H9 (cell line): ENCODE measurements around the gene IFFO2. TPM values are rescaled to one million over a fixed set of nuclear protein-coding genes. Genes with fewer than 3 reads are reported as not detected.
A peak's percentile ranks its signal among the peaks of the same experiment; 100 is the strongest.

Experiments used
- DNase-seq: peaks from one replicate; pipeline ENCODE4 v3.0.0-alpha.2; 2017
- H2AFZ ChIP-seq: one replicate; pipeline ENCODE4 v1.6.1; 2013; ENCODE audit warnings: mild to moderate bottlenecking, low read length, control low read depth, moderate library complexity
- H2AK5ac ChIP-seq: 2 replicates; pipeline ENCODE4 v1.6.1; 2013; ENCODE audit warnings: low read length, control low read depth, mixed read lengths; ENCODE audit not compliant: insufficient read length
- H2BK120ac ChIP-seq: one replicate; pipeline ENCODE4 v1.6.1; 2013; ENCODE audit warnings: low read depth, mild to moderate bottlenecking, low read length, control low read depth, inconsistent platforms; ENCODE audit not compliant: poor library complexity, severe bottlenecking
- H2BK12ac ChIP-seq: 2 replicates; pipeline ENCODE4 v1.6.1; 2013; ENCODE audit warnings: low read length, control low read depth, mixed read lengths, low read depth; ENCODE audit not compliant: insufficient read length
- H2BK15ac ChIP-seq: 2 replicates; pipeline ENCODE4 v1.6.1; 2013; ENCODE audit warnings: low read depth, low read length, control low read depth
- H2BK20ac ChIP-seq: one replicate; pipeline ENCODE4 v1.6.1; 2013; ENCODE audit warnings: low read depth, mild to moderate bottlenecking, low read length, control low read depth, inconsistent platforms; ENCODE audit not compliant: poor library complexity, severe bottlenecking
- H2BK5ac ChIP-seq: 2 replicates; pipeline ENCODE4 v1.6.1; 2013; ENCODE audit warnings: low read length, control low read depth, mixed read lengths; ENCODE audit not compliant: insufficient read length
- H3K14ac ChIP-seq: 2 replicates; pipeline ENCODE4 v1.6.1; 2013; ENCODE audit warnings: low read length, control low read depth; ENCODE audit not compliant: insufficient read depth
- H3K18ac ChIP-seq: 2 replicates; pipeline ENCODE4 v1.6.1; 2013; ENCODE audit warnings: low read depth, mild to moderate bottlenecking, mixed read lengths, low read length, control low read depth; ENCODE audit not compliant: insufficient read length
- H3K23ac ChIP-seq: 2 replicates; pipeline ENCODE4 v1.6.1; 2013; ENCODE audit warnings: low read length, control low read depth, mixed read lengths, low read depth; ENCODE audit not compliant: insufficient read length
- H3K23me2 ChIP-seq: 2 replicates; pipeline ENCODE4 v1.6.1; 2013; ENCODE audit warnings: low read depth, mild to moderate bottlenecking, mixed read lengths, low read length, control low read depth; ENCODE audit not compliant: insufficient read length, poor library complexity, severe bottlenecking
- H3K27ac ChIP-seq: 2 replicates; pipeline ENCODE4 v1.5.1; 2013; ENCODE audit warnings: low read length, control low read depth, mixed read lengths, low read depth; ENCODE audit not compliant: insufficient read length
- H3K27me3 ChIP-seq: 2 replicates; pipeline ENCODE4 v1.6.1; 2013; ENCODE audit warnings: low read length, control low read depth, inconsistent platforms; ENCODE audit not compliant: insufficient read depth
- H3K4ac ChIP-seq: 2 replicates; pipeline ENCODE4 v1.6.1; 2013; ENCODE audit warnings: low read depth, mild to moderate bottlenecking, control low read depth, inconsistent platforms, low read length, moderate library complexity
- H3K4me1 ChIP-seq: 2 replicates; pipeline ENCODE4 v1.6.1; 2013; ENCODE audit warnings: low read length, control low read depth, inconsistent platforms; ENCODE audit not compliant: insufficient read depth
- H3K4me2 ChIP-seq: 2 replicates; pipeline ENCODE4 v1.6.1; 2013; ENCODE audit warnings: low read length, control low read depth, mixed read lengths; ENCODE audit not compliant: insufficient read length, insufficient read depth
- H3K56ac ChIP-seq: 2 replicates; pipeline ENCODE4 v1.6.1; 2013; ENCODE audit warnings: low read depth, mild to moderate bottlenecking, mixed read lengths, low read length, control low read depth; ENCODE audit not compliant: insufficient read length
- H3K79me1 ChIP-seq: 2 replicates; pipeline ENCODE4 v1.6.1; 2013; ENCODE audit warnings: low read depth, mild to moderate bottlenecking, moderate library complexity, low read length, control low read depth, inconsistent platforms; ENCODE audit not compliant: insufficient read depth, poor library complexity, severe bottlenecking
- H3K79me2 ChIP-seq: 2 replicates; pipeline ENCODE4 v1.6.1; 2013; ENCODE audit warnings: low read length, control low read depth, inconsistent platforms; ENCODE audit not compliant: insufficient read depth
- H3K9ac ChIP-seq: 2 replicates; pipeline ENCODE4 v1.6.1; 2013; ENCODE audit warnings: low read length, control low read depth, mixed read lengths; ENCODE audit not compliant: insufficient read length; ENCODE audit errors: extremely low read depth
- H3K9me3 ChIP-seq: one replicate; pipeline ENCODE4 v1.6.1; 2013; ENCODE audit warnings: low read depth, low read length, inconsistent platforms; ENCODE audit not compliant: control insufficient read depth
- H3T11ph ChIP-seq: one replicate; pipeline ENCODE4 v1.6.1; 2013; ENCODE audit warnings: mild to moderate bottlenecking, low read length, control low read depth, inconsistent platforms
- H4K20me1 ChIP-seq: one replicate; pipeline ENCODE4 v1.6.1; 2013; ENCODE audit not compliant: control insufficient read depth, insufficient read length, insufficient read depth
- H4K5ac ChIP-seq: 2 replicates; pipeline ENCODE4 v1.6.1; 2013; ENCODE audit warnings: low read depth, mild to moderate bottlenecking, mixed read lengths, low read length, control low read depth; ENCODE audit not compliant: insufficient read length
- H4K8ac ChIP-seq: replicated peaks from 2 replicates; pipeline ENCODE4 v1.6.1; 2013; ENCODE audit warnings: low read length, control low read depth, mixed read lengths, low read depth; ENCODE audit not compliant: insufficient read length
- H4K91ac ChIP-seq: 2 replicates; pipeline ENCODE4 v1.6.1; 2013; ENCODE audit warnings: low read depth, mild to moderate bottlenecking, moderate library complexity, mixed read lengths, low read length, control low read depth; ENCODE audit not compliant: insufficient read length
- H3K27ac Mint-ChIP-seq, 3 experiments: 2 replicates in 2 of 3; 3 replicates in 1 of 3; pipeline ENCODE4 v1.8.0; 2020 to 2021; ENCODE audit warnings: mixed read lengths in 3 of 3, mild to moderate bottlenecking in 1 of 3, moderate library complexity in 1 of 3
- H3K27me3 Mint-ChIP-seq: 2 replicates; pipeline ENCODE4 v1.8.0; 2021; ENCODE audit warnings: low read depth, mild to moderate bottlenecking, moderate library complexity, mixed read lengths
- H3K36me3 Mint-ChIP-seq, 3 experiments: 2 replicates in 2 of 3; 3 replicates in 1 of 3; pipeline ENCODE4 v1.8.0; 2020 to 2021; ENCODE audit warnings: low read depth in 3 of 3, mixed read lengths in 3 of 3; ENCODE audit not compliant: insufficient read depth in 1 of 3
- H3K4me1 Mint-ChIP-seq, 2 experiments: 2 replicates each; pipeline ENCODE4 v1.8.0; 2020; ENCODE audit warnings: mixed read lengths in 2 of 2
- H3K4me3 Mint-ChIP-seq, 2 experiments: 2 replicates in 1 of 2; 3 replicates in 1 of 2; pipeline ENCODE4 v1.8.0; 2020 to 2021; ENCODE audit warnings: mild to moderate bottlenecking in 2 of 2, mixed read lengths in 2 of 2, moderate library complexity in 1 of 2
- H3K9me3 Mint-ChIP-seq, 2 experiments: 2 replicates in 1 of 2; 3 replicates in 1 of 2; pipeline ENCODE4 v1.8.0; 2020; ENCODE audit warnings: mild to moderate bottlenecking in 2 of 2, mixed read lengths in 2 of 2, moderate library complexity in 1 of 2
- WGBS: extraction: QIAGEN DNeasy Blood & Tissue Kit; methylation state at CpG from one replicate; pipeline ENCODE4 v1.1.7; 2013; ENCODE audit warnings: missing lambda C conversion rate, low lambda C conversion rate, mixed read lengths; ENCODE audit not compliant: insufficient read length; ENCODE audit errors: extremely low coverage; 5-methylcytosine and 5-hydroxymethylcytosine counted together
- total RNA-seq: library from RNA; stranded (reverse); gene quantifications from 2 replicates; pipeline ENCODE4 v1.2.1, GENCODE V29; 2021
- TF ChIP-seq, protein P1 (sequence below): fragments of 200-600 bp; sonication (generic); conservative IDR thresholded peaks from 3 replicates; pipeline ENCODE4 v1.8.0; 2021; ENCODE audit warnings: antibody characterized with exemption, mild to moderate bottlenecking

The IFFO2 gene
- total RNA-seq, 1 experiment from 2014 or later = 3.6 TPM

DNA sequence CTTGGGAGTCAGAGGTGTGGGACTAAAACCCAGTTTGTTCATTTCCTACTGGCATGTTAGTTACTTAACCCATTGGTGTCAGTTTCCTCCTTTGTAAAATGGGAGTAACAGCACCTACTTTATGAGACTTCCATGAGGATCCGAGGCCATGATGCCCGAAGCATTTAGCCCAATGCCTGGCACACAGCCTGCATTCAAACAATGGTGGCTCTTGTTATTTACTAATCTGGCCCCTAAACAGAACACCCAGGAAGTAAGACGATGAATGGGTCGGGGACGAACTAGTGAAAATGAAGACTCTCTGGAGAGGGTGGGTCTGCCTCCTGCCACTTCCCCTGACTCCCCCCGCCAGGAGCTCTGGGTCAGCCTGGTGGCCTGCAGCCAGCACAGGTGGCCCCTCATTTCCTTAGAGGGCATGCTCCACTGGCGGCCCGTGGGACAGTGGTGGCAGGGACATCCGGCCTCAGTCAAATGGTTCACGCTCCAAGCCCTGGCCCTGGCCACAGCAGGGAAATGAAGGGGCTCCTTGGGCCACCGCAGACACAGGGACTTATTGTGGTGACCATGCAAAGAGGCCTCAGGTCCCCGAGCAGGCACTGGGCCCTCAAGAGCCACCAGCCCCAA is 87.6 kb downstream of the IFFO2 start:
- DNase-seq = no peak
- Mint-ChIP-seq H3K27ac (peak overlapping the region in 1 of 3 experiments; percentile 16; a peak in 2 of 7 replicates), H3K4me3 (no peak overlapping the region), H3K9me3 (no peaks in the 10 kb centered on the region), H3K36me3 (peaks cover 0 to 5% (median 0%) of the 10 kb centered on the region in 3 experiments; a peak in 3 of 7 replicates), H3K4me1 (peaks cover 4 to 8% of the 10 kb centered on the region in 2 experiments), H3K27me3 (peaks cover 16% of the 10 kb centered on the region)
- no peaks in the 10 kb centered on the region for H3K23me2 ChIP-seq
- H2BK120ac ChIP-seq = no peak overlapping the region
- no peak overlapping the region for H2BK20ac ChIP-seq
- H3K4ac ChIP-seq = no peak overlapping the region
- no peak overlapping the region for H2AFZ ChIP-seq
- no peak overlapping the region for H3K56ac ChIP-seq
- no CpG with 5 or more reads among the region's 12 CpGs for WGBS
- no peak overlapping the region for H3K18ac ChIP-seq
- H3K9me3 ChIP-seq = no peaks in the 10 kb centered on the region
- no peak overlapping the region for H4K5ac ChIP-seq
- no peak overlapping the region for H4K91ac ChIP-seq
- no peak overlapping the region for H3T11ph ChIP-seq
- no peak overlapping the region for H2BK15ac ChIP-seq
- H2AK5ac ChIP-seq = no peak overlapping the region
- no peaks in the 10 kb centered on the region for H3K79me2 ChIP-seq
- TF ChIP-seq, protein P1, sequence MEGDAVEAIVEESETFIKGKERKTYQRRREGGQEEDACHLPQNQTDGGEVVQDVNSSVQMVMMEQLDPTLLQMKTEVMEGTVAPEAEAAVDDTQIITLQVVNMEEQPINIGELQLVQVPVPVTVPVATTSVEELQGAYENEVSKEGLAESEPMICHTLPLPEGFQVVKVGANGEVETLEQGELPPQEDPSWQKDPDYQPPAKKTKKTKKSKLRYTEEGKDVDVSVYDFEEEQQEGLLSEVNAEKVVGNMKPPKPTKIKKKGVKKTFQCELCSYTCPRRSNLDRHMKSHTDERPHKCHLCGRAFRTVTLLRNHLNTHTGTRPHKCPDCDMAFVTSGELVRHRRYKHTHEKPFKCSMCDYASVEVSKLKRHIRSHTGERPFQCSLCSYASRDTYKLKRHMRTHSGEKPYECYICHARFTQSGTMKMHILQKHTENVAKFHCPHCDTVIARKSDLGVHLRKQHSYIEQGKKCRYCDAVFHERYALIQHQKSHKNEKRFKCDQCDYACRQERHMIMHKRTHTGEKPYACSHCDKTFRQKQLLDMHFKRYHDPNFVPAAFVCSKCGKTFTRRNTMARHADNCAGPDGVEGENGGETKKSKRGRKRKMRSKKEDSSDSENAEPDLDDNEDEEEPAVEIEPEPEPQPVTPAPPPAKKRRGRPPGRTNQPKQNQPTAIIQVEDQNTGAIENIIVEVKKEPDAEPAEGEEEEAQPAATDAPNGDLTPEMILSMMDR = no peak
- no peak overlapping the region for H2BK5ac ChIP-seq
- H2BK12ac ChIP-seq = no peak overlapping the region
- H3K27me3 ChIP-seq = no peaks in the 10 kb centered on the region
- H3K79me1 ChIP-seq = no peaks in the 10 kb centered on the region
- no peak overlapping the region for H3K9ac ChIP-seq
- H4K20me1 ChIP-seq = no peaks in the 10 kb centered on the region
- H3K14ac ChIP-seq = no peak overlapping the region; the same call in 1 of the 2 replicates
- H4K8ac ChIP-seq = no peak overlapping the region
- H3K23ac ChIP-seq = no peak overlapping the region
- no peak overlapping the region for H3K4me2 ChIP-seq
- no peak overlapping the region for H3K27ac ChIP-seq
- no peaks in the 10 kb centered on the region for H3K4me1 ChIP-seq
